Neural crest cell (in vitro differentiated cells): Measurements from ENCODE around the gene ZNF214. TPM values are rescaled to one million over a fixed set of nuclear protein-coding genes. Genes with fewer than 3 reads are reported as not detected.
A peak's percentile ranks its signal among the peaks of the same experiment; 100 is the strongest.

Experiments
- DNase-seq: peaks from one replicate; pipeline ENCODE4 v3.0.0; 2021; ENCODE audit warnings: low read depth, mixed read lengths, low spot score
- H3K27ac Mint-ChIP-seq: one replicate; pipeline ENCODE4 v1.8.0; 2021; ENCODE audit warnings: mild to moderate bottlenecking, mixed read lengths; ENCODE audit not compliant: unreplicated experiment
- H3K27me3 Mint-ChIP-seq: 2 replicates; pipeline ENCODE4 v1.8.0; 2021; ENCODE audit warnings: low read depth, mild to moderate bottlenecking, mixed read lengths
- H3K36me3 Mint-ChIP-seq: 2 replicates; pipeline ENCODE4 v1.8.0; 2021; ENCODE audit warnings: low read depth, mild to moderate bottlenecking, mixed read lengths
- H3K4me1 Mint-ChIP-seq: 2 replicates; pipeline ENCODE4 v1.8.0; 2021; ENCODE audit warnings: mixed read lengths
- H3K4me3 Mint-ChIP-seq: one replicate; pipeline ENCODE4 v1.8.0; 2021; ENCODE audit warnings: mild to moderate bottlenecking, mixed read lengths
- H3K9me3 Mint-ChIP-seq: 2 replicates; pipeline ENCODE4 v1.8.0; 2021; ENCODE audit warnings: mixed read lengths
- long read RNA-seq: library from polyadenylated mRNA; unstranded; transcript quantifications from one replicate; pipeline ENCODE4 v2.0.0, GENCODE V29; 2020
- total RNA-seq: library from RNA; stranded (reverse); gene quantifications from 2 replicates; pipeline ENCODE4 v1.2.1, GENCODE V29; 2021
- TF ChIP-seq, protein P1 (sequence below): fragments of 200-600 bp; sonication (generic); conservative IDR thresholded peaks from 2 replicates; pipeline ENCODE4 v1.5.0; 2021; ENCODE audit warnings: antibody characterized with exemption, mild to moderate bottlenecking

The ZNF214 gene
- total RNA-seq = 6.5 and 7.3 TPM in 2 replicates
- long read RNA-seq, transcript ZNF214-201 (3 exons, 2,681 nt) = major isoform, 10 of 20 reads
- long read RNA-seq, partial matches to known transcripts = 1 of 20 reads
- long read RNA-seq, other reads (novel, unspliced or antisense) = 9 of 20 reads

DNA sequence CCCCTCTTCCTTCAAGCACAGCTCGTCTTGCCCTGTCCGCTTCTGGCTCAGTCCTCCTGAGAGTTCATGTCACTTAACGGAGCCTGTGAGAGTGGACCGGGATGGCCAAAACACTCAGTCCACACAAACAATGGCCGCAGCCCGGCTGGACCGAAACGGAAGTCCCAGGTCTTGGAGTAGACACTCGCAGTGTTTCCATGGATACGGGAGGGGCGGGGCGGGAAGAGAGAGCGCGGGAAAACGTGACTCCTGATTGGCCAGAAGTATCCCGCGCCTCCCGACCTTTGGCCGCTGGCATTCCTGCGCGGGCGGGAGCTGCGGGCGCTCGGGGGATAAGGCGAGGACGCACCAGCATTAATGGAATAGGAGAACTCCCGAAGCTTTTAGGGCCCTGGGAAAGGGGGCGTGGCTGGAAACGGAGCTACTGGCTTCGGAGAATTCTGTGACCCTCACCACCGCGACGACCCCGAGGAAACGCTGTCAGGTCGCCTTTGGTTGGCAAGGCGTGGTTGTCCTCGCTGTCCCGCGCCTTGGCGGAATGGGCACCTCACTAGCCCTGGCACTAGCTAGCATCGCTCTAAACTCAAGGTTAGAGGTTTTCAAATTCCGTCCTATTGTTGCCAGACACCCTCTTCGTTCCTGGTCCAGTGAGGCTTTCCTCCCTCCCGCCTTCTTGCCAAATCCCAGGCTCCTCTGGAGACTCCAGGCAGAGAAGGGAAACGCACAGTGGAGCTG lies at the start of gene ZNF214, which contains the start of gene NLRP14:
Gene ZNF214 (minus strand): TSS at position 164 of the 735 bp plus-strand sequence. CDS start 17,511 bp downstream, outside the sequence.
Gene NLRP14 (plus strand): TSS at position 297 of the 735 bp plus-strand sequence. CDS start 18,108 bp downstream, outside the sequence.
- H3K9me3 Mint-ChIP-seq = no peaks in the 10 kb centered on the region
- H3K27ac Mint-ChIP-seq = peak within 1 kb of the TSS; percentile 99

DNA sequence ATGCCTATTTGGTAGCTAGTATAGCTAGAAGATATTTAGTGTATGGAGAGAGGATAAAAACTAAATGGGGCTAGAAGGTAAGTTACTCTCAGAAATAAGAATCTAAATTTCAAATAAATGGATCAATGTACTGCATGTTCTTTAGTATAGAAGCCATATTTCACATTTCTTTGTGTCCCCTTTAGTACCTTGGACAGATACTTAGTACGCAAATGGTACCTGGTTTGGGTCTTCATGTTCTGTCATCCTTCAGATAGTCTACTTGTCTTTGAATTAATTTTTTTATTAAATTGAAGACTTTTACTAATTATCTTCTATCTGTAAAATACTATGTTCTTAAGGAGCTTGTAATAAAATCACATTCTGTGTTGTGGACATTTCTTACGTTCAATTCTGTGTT lies 42.4 kb upstream of the ZNF214 start:
- Mint-ChIP-seq H3K4me1 (no peaks in the 10 kb centered on the region), H3K27ac (no peak overlapping the region), H3K27me3 (no peaks in the 10 kb centered on the region), H3K9me3 (peaks cover 2% of the 10 kb centered on the region), H3K36me3 (no peaks in the 10 kb centered on the region), H3K4me3 (no peak overlapping the region)
- no peak for DNase-seq
- TF ChIP-seq, protein P1, sequence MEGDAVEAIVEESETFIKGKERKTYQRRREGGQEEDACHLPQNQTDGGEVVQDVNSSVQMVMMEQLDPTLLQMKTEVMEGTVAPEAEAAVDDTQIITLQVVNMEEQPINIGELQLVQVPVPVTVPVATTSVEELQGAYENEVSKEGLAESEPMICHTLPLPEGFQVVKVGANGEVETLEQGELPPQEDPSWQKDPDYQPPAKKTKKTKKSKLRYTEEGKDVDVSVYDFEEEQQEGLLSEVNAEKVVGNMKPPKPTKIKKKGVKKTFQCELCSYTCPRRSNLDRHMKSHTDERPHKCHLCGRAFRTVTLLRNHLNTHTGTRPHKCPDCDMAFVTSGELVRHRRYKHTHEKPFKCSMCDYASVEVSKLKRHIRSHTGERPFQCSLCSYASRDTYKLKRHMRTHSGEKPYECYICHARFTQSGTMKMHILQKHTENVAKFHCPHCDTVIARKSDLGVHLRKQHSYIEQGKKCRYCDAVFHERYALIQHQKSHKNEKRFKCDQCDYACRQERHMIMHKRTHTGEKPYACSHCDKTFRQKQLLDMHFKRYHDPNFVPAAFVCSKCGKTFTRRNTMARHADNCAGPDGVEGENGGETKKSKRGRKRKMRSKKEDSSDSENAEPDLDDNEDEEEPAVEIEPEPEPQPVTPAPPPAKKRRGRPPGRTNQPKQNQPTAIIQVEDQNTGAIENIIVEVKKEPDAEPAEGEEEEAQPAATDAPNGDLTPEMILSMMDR = no peak

More for the DNA sequence above, at the start of gene ZNF214, which contains the start of gene NLRP14:
- no peaks in the 10 kb centered on the region for H3K27me3 Mint-ChIP-seq
- DNase-seq = peak; percentile 77
- TF ChIP-seq, protein P1 = no peak
- peak within 1 kb of the TSS; percentile 97 for H3K4me3 Mint-ChIP-seq
- H3K4me1 Mint-ChIP-seq = peaks cover 24% of the 10 kb centered on the region
- H3K36me3 Mint-ChIP-seq = no peaks in the 10 kb centered on the region

DNA sequence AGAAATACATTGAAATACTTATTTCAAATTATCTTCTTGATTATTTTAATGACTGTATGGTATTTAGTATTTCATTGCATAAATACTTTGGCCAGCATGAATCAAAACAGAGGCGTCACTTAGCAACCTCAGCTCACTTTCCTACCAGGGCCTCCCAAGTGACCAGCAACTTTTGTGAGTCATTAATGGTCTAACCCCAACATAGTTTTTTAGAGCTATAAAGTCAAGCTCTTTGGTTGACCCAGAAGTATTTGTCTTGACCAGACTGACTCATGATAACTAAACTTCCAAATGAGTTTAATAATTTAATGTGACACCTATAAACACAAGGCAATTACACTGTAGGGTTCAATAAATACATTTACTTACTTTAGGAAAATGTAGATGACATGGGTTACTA lies 40.7 kb upstream of the ZNF214 start:
- H3K4me1 Mint-ChIP-seq = no peaks in the 10 kb centered on the region
- no peak overlapping the region for H3K4me3 Mint-ChIP-seq
- no peaks in the 10 kb centered on the region for H3K9me3 Mint-ChIP-seq
- DNase-seq = no peak
- no peak overlapping the region for H3K27ac Mint-ChIP-seq
- no peaks in the 10 kb centered on the region for H3K36me3 Mint-ChIP-seq
- no peaks in the 10 kb centered on the region for H3K27me3 Mint-ChIP-seq
- TF ChIP-seq, protein P1 = no peak

DNA sequence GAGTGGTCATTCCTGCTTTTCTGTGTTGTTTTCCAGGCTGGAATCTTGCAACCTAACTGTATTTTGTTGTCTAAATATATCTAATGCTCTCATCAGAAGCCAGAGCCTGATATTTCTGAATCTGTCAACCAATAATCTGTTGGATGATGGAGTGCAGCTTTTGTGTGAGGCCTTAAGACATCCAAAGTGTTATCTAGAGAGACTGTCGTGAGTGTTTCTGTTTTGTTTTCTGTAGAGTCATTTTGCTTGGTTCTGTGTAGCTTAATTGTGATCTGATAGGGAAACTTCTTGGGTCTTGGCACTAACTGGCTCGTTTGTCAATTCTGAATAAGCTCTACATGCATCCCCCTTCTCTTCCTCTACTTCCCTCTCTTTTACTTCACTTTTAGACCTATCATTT lies 37.5 kb upstream of the ZNF214 start:
- no peaks in the 10 kb centered on the region for H3K9me3 Mint-ChIP-seq
- H3K4me1 Mint-ChIP-seq = no peaks in the 10 kb centered on the region
- H3K4me3 Mint-ChIP-seq = no peak overlapping the region
- DNase-seq = no peak
- no peaks in the 10 kb centered on the region for H3K36me3 Mint-ChIP-seq
- TF ChIP-seq, protein P1 = no peak
- no peak overlapping the region for H3K27ac Mint-ChIP-seq
- no peaks in the 10 kb centered on the region for H3K27me3 Mint-ChIP-seq

DNA sequence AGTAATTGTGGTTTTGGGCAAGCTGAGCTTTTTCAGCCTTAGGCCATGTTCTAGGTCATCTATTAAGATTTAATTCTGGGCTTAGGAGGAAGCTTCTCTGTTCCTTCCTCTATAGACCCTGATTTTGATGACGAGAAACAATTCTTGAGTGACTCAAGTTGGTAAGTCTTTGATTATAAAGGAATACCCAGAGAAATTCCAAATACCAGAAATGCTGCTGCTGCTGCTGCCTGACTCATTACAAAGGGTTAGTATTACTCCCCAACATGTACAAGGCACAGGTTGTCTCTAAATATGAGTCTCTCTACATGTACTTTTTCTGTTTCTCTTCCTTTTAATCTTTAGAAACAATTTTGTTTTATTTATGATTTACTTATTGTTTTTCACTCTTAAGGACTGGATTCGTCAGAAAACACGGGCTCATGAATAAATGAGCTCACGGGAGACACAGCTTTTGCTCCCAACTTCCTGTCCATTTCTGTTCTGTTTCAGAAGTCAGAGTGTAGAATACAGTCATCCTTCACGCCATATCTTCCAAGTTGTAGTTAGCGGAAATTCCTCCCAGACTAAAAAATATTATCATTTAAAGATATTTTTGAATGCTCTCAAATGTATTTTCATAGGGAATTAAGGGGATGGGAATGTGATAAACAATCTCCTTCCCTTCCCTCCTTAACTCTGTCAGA lies 36.8 kb upstream of the ZNF214 start:
- Mint-ChIP-seq H3K4me3 (no peak overlapping the region), H3K9me3 (no peaks in the 10 kb centered on the region), H3K36me3 (no peaks in the 10 kb centered on the region), H3K27me3 (no peaks in the 10 kb centered on the region), H3K4me1 (no peaks in the 10 kb centered on the region), H3K27ac (no peak overlapping the region)
- no peak for DNase-seq
- TF ChIP-seq, protein P1 = no peak
